Stimulated activated CD4-positive, alpha-beta T cell treated with anti-CD3 and anti-CD28 coated beads, Interleukin-15, amount 100 ng/mL, for 24 hours (primary cell): ENCODE results near the gene SIRPA.

Experiments
- DNase-seq: peaks from one replicate; pipeline ENCODE4 v3.0.0-alpha.2; 2020

The SIRPA gene

GRCh38 chr20:1870792-1871550 is 24.2 kb upstream of the SIRPA start:
- DNase-seq: no peak

- no peak for DNase-seq
Observed at GRCh38 chr20:1871807-1872458, 23.3 kb upstream of the SIRPA start.

- DNase-seq: no peak
Observed at GRCh38 chr20:1872459-1873097, 22.6 kb upstream of the SIRPA start.

- DNase-seq: no peak
Observed at GRCh38 chr20:1874450-1875182, 20.6 kb upstream of the SIRPA start.

GRCh38 chr20:1875183-1875554 is 20.0 kb upstream of the SIRPA start:
- DNase-seq: no peak

- no peak for DNase-seq
Observed at GRCh38 chr20:1875762-1876161, 19.4 kb upstream of the SIRPA start.

- DNase-seq: no peak
Observed at GRCh38 chr20:1876217-1876921, 18.8 kb upstream of the SIRPA start.

- DNase-seq: no peak
Observed at GRCh38 chr20:1876975-1877608, 18.1 kb upstream of the SIRPA start.

- DNase-seq: no peak
Observed at GRCh38 chr20:1877609-1878200, 17.5 kb upstream of the SIRPA start.

GRCh38 chr20:1879369-1879768 is 15.8 kb upstream of the SIRPA start:
- DNase-seq: no peak

GRCh38 chr20:1879934-1880333 is 15.3 kb upstream of the SIRPA start:
- no peak for DNase-seq

GRCh38 chr20:1880529-1881239 is 14.5 kb upstream of the SIRPA start:
- DNase-seq: no peak

- DNase-seq: no peak
Observed at GRCh38 chr20:1881240-1881835, 13.9 kb upstream of the SIRPA start.

GRCh38 chr20:1882026-1882425 is 13.2 kb upstream of the SIRPA start:
- no peak for DNase-seq

- no peak for DNase-seq
Observed at GRCh38 chr20:1883986-1884385, 11.2 kb upstream of the SIRPA start.

- DNase-seq: no peak
Observed at GRCh38 chr20:1885254-1885653, 10.0 kb upstream of the SIRPA start.

GRCh38 chr20:1885940-1886693 is 9.1 kb upstream of the SIRPA start:
- DNase-seq: no peak

GRCh38 chr20:1887321-1887720 is 7.9 kb upstream of the SIRPA start:
- DNase-seq: no peak

- no peak for DNase-seq
Observed at GRCh38 chr20:1887756-1888155, 7.5 kb upstream of the SIRPA start.
